HG02642 (cell line): ENCODE measurements around the gene OLFML2A.
"Not testable (repeated sequence)": the region's sequence is repeated elsewhere in the genome, so short reads cannot be mapped to it uniquely, and the experiment has no call there.

Source experiments
- ATAC-seq: cut with Tn5 transposase; IDR thresholded peaks from one replicate; pipeline ENCODE4 v1.9.1; 2021; ENCODE audit warnings: mild to moderate bottlenecking; ENCODE audit not compliant: unreplicated experiment, poor library complexity

Gene OLFML2A

DNA sequence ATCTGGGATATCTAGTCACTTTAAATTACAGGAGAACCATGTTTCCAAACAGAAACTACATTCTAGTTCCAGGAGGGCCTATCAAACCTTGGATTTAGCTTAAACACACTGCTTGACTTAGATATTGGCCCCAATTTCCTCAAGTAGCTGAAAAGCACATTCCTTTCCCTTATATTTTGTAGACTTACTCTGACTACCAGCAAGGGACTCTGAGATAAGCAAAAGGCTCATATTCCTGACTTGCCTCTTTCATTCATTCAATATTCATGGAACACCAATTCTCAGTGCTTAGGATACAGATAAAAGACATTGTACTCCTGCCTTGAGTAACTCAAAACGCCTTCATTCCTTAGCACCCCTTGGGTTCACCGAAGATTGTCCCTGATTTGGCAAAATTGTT, 17.6 kb upstream of the OLFML2A start:
- no peak for ATAC-seq

DNA sequence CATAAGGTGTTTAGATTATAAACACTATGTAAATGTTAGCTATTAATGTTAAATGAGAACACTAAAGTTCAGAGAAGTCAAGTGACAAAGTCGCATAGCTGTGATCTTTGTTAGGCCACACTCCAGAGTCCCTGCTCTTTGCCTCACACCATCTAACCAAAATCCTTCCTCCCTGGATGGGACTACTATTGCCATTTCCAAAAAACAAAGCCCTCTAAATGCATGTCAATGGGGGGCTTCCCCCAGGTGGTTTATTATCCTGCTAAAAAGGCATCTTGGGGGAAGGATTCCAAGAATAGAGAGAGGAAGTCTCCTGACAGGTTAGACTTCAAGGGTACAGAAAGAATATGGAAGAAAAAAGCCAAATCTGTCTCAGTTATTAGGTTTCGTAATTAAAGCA, 16.2 kb upstream of the OLFML2A start:
- ATAC-seq = no peak

DNA sequence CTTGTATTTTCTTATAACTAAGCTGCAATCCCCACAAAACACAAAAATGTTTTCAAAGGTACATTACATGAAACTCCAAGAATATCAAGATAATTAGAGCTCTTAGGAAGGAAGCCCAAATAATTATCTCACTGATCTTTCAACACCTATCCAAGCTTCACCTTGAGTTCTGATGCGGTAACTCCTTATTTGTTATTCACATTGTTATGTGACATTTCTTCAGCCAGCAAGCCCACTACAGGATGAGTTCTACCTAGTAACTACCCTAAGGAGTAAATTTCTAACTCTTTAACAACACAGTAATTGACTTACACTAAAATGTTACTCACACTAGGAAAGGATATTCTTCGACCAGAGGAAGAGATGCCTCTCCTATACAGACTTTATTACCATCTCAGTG, 15.7 kb upstream of the OLFML2A start:
- ATAC-seq = no peak

DNA sequence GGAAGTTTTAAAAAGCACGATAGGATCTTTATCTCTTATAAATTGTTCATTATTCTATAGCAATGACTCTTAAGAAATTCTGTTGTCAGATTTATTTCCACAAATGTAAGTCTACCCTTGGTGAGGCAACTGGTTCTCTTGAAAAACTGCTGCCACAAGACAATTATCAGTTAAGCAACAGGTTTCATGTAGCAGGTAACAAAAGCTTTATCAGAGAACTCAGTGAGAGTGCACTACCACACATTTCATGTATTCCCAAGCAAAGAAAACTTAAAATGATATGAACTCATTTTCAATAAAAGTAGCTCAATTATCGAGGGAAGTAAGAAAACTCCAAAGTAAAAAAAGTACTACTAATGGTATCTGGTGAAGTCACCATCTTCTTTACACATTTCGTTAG, 15.2 kb upstream of the OLFML2A start:
- ATAC-seq = no peak

DNA sequence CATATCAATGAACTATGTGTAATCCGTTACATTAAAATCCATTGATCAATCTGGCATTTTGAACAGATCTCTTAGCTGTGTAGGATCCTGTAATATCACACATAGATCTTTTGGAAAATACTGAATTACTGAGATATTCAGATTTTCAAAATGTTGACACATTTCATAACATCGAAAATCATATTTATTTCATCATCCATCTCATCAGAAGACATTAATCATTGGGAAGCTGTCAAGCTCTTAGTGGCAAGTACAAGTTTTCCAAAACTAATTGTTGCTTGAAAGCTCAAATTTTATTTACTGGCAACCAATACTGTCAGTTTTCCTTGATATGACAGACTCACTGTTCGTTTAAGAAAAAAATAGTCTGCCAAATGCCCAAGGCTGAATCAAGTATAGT, 14.3 kb upstream of the OLFML2A start:
- ATAC-seq = no peak

DNA sequence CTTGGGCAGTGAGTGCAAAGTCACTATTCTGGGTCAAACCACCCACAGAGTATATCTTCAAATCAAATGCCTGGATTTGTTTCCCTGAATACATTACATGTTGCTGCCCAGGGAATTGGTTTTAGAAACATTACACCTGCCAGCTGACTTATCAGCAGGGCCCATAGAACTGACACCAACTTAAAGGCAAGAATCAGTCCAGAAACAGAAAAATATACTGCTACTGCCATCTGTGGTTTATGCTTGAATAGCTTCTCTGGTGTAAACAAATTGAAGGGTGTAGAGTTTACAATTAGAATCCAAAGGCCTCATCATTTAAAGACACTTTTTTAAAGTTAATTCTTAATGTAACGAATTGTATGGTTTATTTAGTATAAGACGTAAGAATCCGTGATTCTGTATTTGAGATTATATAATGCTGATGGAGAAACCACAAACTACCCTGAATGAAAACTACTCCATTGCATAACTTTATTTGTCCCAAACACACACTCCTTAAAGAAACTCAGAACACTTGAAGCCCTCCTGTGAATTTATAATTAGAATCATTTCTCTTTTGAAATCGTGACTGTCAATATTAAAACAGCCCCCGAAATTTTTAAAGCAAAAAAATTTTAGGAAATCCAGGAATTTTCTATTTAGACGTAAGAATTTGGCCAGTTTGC, 12.0 kb upstream of the OLFML2A start:
- peak; percentile 56 for ATAC-seq

DNA sequence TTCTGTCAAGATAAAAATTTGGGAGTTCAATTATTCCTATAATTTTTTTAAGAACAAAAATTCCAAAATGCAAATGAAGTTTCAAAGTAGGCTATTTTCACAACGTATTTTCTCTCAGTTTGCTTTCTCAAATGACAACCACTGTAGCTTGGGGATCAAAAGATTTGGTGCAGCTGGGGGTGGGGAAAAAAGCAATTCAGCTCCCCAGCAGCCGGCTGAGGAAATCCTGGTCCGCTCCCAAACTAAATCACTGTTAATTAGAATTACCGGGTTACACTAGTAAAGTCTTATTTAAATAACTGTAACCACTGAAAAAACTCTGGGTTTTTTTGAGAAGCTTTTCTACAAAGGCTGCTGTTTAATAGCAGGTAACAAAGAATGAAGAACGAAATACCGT, 11.5 kb upstream of the OLFML2A start:
- no peak for ATAC-seq

DNA sequence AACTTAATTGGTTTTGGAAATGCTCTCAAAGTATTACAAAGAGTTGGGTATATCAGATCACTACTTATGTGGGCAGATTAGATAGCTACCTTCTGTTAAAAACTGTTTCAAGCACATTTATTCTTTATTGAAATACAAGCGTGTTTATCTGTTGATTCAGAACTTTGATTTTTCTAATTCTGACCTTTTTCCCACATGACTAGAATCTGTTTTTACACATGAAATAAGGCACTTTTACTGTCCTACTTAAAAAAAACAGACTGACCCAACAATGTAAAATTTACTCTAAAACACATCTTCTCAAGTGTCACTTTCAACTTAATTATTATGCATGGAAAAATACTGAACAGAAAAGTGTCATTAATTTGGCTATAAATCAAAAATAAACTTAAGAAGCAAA, 10.6 kb upstream of the OLFML2A start:
- no peak for ATAC-seq

DNA sequence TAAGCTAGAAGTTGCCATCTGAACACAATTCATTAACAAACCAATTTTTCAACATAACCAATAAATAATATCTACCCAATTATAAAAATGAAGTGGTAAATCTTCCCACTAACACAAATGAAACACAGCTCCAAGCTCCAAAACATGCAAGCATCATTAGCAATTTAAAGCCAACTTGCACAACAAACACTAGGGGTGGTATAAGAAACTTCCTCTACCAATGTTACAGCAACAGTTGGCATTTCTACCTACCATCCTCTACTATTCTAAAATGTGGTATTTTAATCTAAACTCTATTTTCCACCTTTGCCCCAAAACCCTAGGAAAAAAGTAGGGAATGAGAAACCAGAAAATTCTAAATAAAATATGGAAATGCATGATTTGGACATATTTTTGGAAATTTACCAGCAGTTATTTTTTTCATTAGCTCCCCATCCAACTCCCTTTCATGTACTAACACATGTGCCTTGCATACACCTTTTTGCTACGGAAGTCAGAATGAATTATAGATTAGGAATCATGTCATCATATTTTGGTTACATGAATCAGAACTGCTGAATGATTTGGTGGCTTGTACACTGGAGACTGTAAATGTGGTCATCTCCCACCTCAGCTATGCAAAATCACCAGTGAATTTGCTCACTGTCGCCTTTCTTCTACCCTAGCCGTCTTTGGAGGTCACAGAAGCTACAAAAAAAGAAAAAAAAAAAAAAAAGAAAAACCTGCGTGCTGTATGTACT, 9.9 kb upstream of the OLFML2A start:
- ATAC-seq = no peak

DNA sequence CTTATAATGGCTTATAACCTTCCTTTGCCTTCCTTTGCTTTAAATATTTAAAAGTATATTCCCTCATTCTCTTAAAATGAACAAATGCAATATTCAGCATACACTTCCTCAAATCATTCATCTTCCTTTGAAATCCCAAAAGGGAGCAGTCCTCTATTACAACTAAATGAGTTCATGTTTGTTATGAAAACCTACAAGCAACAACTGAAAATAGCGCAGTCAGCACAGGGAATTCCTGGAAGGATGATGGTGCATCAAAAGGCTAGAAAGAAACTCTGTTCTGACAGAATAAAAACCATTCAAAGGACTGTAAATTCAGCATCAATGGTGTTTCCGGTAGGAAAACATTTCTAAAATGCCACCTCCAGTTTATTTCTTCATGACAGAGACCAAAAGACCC, 9.1 kb upstream of the OLFML2A start:
- no peak for ATAC-seq

DNA sequence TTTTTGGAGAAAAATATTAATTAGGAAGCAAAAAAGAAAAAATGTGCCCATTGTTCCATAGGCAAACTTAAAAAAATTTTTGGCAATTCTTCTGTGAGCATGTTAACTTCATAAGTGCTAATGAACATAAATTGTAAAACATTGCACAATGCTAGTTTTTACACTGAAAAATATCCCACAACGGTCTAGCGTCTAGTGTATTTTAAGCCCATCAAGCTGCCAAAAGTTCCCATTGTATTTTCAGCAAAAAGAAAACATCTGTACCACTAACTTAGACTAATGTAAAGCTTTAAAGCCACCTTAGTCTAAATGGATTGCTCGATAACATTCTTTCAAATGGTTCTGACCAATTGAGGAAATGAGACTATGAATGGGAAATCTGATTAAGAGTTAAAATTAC, 8.6 kb upstream of the OLFML2A start:
- ATAC-seq = no peak

DNA sequence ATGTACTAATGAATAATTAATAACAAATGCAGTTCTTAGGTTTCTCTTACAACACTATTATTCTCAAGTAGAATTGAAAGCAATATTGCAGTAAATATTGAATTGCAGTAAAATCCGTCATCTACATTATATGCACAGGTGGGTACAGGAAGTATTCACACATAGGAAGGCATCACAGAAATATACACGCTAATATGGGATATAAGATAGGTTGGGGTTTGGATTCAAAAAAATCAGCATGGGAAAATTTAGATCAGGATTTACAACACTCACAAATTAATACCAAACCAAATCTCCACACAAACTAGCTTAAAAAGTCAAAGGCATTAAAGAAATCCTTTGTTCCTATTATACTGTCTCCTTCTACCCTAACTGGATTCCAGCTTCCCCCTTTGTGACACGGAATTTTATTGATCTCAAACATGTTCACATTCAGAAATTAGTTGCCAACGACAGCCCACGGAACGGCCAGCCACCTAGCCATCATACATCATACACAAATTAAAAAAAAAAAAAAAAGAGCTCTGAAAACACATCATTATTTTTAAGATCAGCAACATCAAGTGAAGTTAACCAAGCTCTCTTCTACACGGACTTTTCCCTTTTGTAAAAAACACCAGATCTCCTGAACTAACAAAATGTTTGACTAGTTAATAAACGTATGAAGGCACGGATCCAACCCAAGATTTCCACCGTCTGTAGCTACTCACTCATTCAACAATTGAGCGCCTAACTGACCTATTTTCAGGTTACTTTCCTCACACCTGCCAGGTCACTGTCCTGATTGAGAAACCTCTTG, 8.0 kb upstream of the OLFML2A start:
- ATAC-seq = no peak

DNA sequence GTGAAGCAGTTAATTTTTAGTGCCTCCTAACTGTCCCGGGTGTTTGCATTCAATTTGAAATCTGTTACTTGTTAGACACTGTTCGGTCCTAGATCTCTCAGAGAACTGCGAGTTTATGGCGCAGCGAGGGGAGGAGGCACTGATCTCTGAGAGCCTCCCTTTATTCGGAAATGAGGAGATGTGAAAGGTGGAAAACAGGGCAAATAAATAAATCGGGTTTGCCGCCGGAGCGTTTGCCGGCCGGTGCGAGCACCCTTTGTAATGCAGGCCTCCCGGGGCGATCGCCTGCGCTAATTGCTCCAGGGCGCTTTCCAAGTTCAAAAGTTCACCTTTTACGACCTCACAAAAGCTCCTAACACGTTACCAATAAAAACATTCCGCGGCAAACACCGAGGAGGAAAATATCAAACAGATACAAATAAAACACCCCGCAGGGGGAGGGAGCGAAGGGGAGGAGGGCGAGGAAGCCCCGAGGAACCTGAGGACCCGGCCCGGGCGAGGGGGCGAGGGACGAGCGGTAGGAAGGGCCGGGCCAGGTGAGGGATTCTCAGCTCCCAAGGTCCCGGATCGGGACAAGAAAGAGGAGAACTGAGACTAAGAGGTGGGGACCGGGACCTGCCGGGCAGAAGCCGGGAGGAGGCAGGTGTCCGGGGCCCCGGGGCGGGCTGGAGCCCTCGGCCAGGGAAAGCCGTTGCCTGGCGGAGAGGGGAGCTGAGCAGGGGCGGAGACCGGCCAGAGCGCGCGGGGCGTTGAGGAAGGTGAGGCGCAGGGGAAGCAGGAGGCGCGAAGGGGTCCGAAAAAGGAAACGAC, 7.2 kb upstream of the OLFML2A start:
- ATAC-seq = no peak

DNA sequence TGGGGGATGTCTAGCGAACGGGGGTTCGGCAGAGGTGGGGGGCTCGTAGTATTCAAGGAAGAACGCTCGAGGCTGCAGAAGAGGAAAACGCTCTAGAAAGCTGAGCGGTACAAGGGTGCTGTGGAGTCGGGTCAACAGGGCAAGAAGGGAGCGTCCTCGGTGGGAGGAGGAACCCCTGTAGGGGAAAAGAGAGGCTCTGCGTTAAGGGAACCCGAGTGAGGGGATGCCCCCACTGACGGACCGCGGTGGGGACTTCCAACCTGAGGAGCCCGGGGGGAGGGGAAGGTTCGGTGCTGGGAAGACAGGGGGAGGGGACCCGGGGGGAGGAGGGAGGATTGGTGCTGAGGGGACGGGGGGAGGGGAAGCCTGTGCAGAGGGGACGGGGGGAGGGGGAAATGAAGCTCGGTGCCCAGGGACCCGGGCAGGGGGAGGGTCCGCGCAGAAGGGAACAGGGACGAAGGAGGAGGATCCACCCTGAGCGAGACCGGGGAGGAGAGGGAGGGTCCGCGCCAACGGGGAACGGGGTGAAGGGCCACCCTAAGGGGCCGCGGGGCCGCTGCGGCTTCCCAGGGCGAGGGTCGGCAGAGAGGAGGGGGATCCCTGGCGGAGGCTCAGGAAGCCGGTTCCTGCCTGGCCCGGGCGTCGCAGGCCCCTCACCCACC, 6.4 kb upstream of the OLFML2A start:
- no peak for ATAC-seq

DNA sequence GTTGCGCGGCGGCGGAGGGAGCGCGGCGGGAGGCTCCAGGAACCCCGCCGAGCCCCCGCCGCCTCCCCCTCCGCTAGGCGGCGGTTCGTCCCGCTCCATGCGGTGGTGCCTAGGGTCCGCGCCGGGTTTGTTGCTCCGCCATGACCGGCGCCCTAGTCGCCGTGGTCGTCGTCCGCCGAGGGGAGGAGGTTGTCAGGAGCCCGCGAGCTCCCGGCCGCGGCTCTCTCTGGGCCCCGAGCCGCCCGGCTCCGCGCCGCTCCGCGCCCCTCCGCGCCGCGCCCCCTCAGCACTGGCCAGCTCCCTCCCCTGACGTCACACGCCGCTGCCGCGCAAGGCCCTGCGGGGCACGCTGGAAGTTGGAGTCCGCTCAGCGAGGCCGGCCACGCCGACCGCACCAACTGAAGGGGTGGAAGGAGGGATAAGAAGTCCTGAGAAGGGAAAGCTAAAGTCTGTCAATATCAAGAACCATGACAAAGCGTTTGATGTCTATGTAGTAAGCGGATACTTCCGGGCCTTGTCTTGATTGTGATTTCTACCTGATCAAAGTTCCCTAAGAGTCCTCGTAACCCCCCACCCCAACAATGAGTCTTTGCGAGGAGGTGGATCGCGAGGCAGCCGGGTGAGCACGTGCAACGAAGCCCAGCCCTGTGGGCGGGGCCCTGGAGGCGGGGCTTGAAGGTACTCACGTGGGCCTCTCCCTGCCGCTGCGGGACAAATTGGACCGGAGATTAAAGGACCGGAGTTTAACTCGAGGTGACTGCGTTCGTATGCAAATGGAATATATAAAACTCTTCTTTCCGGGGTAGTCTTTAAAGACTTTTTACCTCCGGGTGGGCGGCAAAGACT, 5.7 kb upstream of the OLFML2A start, which contains the start of gene NR6A1:
Gene NR6A1, minus strand, starts transcription at position 291 of the 846 bp plus-strand sequence.
- ATAC-seq = peak; percentile 94

DNA sequence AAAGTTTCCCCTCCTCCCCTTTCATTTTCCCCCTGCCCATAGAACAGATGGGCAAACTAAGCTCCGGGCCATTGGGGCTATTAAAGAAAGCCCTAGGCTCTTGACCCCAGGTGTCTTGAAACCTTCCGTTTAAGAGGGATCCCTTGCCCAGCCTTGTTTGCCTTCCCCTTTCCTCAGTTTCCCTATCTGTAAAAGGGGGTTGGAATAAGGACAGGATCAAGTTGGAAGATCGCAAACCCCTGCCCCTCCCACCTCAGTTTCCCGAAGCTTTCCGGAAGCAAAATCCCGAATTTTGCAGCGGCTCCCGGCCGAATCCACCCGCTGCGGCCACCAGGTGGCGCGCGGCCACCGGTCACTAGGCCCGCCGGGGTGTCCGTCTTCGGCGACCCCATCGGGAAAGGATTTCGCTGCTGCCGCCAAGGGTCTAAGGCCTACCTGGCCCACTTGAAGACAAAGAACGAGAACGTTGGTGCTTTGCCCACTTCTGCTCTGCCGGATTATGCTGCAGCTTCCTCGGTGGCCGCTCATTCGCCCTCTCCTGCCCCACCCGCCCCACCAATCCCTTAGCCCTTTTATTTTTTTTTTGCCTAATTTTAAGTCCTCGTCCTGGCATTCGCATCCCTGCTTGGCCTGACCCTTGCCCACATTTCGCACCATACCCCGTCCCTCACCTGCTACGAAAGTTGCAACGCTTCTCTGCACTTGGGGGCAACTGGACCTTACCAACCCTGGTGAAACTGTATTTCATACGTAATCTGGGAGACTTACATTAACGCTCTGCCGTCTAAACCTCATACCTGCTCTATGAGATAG, 4.9 kb upstream of the OLFML2A start:
- no peak for ATAC-seq

DNA sequence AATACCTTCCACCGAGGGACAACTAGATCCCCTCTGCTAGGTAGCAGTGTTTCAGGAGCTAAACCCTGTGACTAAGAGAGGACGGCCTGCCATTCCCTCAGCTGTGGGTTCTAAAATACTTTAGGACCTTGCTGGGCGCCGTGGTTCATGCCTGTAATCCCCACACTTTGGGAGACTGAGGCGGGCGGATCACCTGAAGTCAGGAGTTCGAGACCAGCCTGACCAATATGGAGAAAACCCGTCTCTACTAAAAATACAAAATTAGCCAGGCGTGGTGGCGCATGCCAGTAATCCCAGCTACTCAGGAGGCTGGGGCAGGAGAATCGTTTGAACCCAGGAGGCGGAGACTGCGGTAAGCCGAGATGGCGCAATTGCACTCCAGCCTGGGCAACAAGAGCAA, 4.1 kb upstream of the OLFML2A start:
- not testable (repeated sequence) for ATAC-seq

DNA sequence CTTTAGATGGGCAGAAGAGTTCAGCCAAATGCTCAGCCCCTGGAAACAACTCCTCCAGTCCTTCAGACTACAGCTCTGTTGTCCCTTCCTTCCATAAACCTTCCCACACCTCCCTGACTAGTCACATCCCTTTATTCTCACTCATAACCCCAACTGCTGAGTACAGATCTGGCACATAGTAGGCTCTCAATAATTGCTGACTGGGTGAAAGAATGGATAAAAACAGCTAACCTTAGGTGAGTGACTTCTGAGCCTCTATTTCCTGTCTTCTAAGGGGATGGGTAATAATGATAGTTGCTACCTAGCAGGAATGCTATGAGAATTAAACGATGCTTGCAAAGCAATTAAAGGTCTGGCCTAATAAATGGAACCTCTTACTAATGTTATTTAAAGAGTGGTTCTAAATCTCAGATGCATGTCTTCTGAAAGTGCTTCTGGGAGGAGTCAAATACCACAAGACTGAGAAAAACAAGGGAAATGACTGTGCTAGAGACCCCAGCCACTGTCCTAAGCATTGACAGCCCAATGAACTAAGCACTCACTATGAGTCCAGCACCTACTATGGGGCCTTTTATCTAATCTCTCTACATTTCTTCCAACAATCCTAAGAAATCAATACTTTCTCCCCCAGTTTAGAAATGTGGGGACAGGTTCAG, 3.3 kb upstream of the OLFML2A start:
- ATAC-seq = no peak
